Muscle layer of colon (tissue), 2 donors: ENCODE results near the gene SELENOI.

Experiments used
- H3K27ac ChIP-seq: one replicate; pipeline ENCODE4 v1.7.0; 2013; ENCODE audit warnings: low read depth, mild to moderate bottlenecking, low read length, moderate library complexity
- H3K27me3 ChIP-seq, 2 donors: one replicate each; pipeline ENCODE4 v1.7.0; 2013; ENCODE audit warnings: low read length in 2 of 2, mild to moderate bottlenecking in 2 of 2; ENCODE audit not compliant: insufficient read depth in 2 of 2, control insufficient read depth in 1 of 2
- H3K36me3 ChIP-seq: one replicate; pipeline ENCODE4 v1.7.0; 2013; ENCODE audit warnings: mild to moderate bottlenecking, low read length; ENCODE audit not compliant: insufficient read depth
- H3K4me1 ChIP-seq: one replicate; pipeline ENCODE4 v1.7.0; 2013; ENCODE audit warnings: mild to moderate bottlenecking, low read length; ENCODE audit not compliant: insufficient read depth
- H3K4me3 ChIP-seq, 2 donors: one replicate each; pipeline ENCODE4 v1.7.0; 2013; ENCODE audit warnings: low read length in 2 of 2, low read depth in 1 of 2, mild to moderate bottlenecking in 1 of 2, moderate library complexity in 1 of 2
- H3K9ac ChIP-seq: one replicate; pipeline ENCODE4 v1.7.0; 2013; ENCODE audit warnings: low read length
- H3K9me3 ChIP-seq: one replicate; pipeline ENCODE4 v1.7.0; 2013; ENCODE audit warnings: mild to moderate bottlenecking, low read length
- donor health status: abdominal sarcoma.
- donor health status: Adenocarcinoma of cecum.

Gene SELENOI

GRCh38 chr2:26396734-26397298 is 50.9 kb downstream of the SELENOI start:
- Histone ChIP-seq H3K4me3 (no peak overlapping the region), H3K27me3 (peaks cover 0 to 3% of the 10 kb centered on the region in 2 donors), H3K36me3 (peaks cover 5% of the 10 kb centered on the region), H3K9ac (no peak overlapping the region), H3K9me3 (no peaks in the 10 kb centered on the region), H3K27ac (no peak overlapping the region), H3K4me1 (no peaks in the 10 kb centered on the region)

GRCh38 chr2:26399771-26400376 is 53.9 kb downstream of the SELENOI start:
- Histone ChIP-seq H3K36me3 (no peaks in the 10 kb centered on the region), H3K27me3 (peaks cover 0 to 4% of the 10 kb centered on the region in 2 donors), H3K27ac (no peak overlapping the region), H3K9ac (no peak overlapping the region), H3K9me3 (no peaks in the 10 kb centered on the region), H3K4me3 (no peak overlapping the region), H3K4me1 (no peaks in the 10 kb centered on the region)

GRCh38 chr2:26400723-26401122 is 54.8 kb downstream of the SELENOI start:
- Histone ChIP-seq H3K36me3 (no peaks in the 10 kb centered on the region), H3K27ac (no peak overlapping the region), H3K9me3 (no peaks in the 10 kb centered on the region), H3K27me3 (peaks cover 0 to 4% of the 10 kb centered on the region in 2 donors), H3K4me3 (no peak overlapping the region), H3K9ac (no peak overlapping the region), H3K4me1 (no peaks in the 10 kb centered on the region)

GRCh38 chr2:26401739-26402541 is 56.0 kb downstream of the SELENOI start, which contains the start of gene DRC1:
TSS of gene DRC1 (plus strand) at chr2:26401920. CDS start at chr2:26401990, 70 bp downstream.
- Histone ChIP-seq H3K36me3 (no peaks in the 10 kb centered on the region), H3K27ac (no peak within 1 kb of the TSS), H3K4me1 (no peaks in the 10 kb centered on the region), H3K27me3 (peaks cover 0 to 4% of the 10 kb centered on the region in 2 donors), H3K9ac (no peak within 1 kb of the TSS), H3K4me3 (peak within 1 kb of the TSS in 1 of 2 donors; percentile 20), H3K9me3 (no peaks in the 10 kb centered on the region)

- no peaks in the 10 kb centered on the region for H3K27me3 ChIP-seq
- no peak overlapping the region for H3K4me3 ChIP-seq
- no peaks in the 10 kb centered on the region for H3K36me3 ChIP-seq
- no peak overlapping the region for H3K9ac ChIP-seq
- H3K4me1 ChIP-seq, result no peaks in the 10 kb centered on the region
- no peaks in the 10 kb centered on the region for H3K9me3 ChIP-seq
- no peak overlapping the region for H3K27ac ChIP-seq
These were observed 61.6 kb downstream of the SELENOI start for GRCh38 chr2:26407526-26407925.

GRCh38 chr2:26409785-26410184 is 63.8 kb downstream of the SELENOI start:
- no peaks in the 10 kb centered on the region for H3K4me1 ChIP-seq
- no peak overlapping the region for H3K27ac ChIP-seq
- no peaks in the 10 kb centered on the region for H3K36me3 ChIP-seq
- no peak overlapping the region for H3K9ac ChIP-seq
- no peak overlapping the region for H3K4me3 ChIP-seq
- no peaks in the 10 kb centered on the region for H3K27me3 ChIP-seq
- H3K9me3 ChIP-seq, result no peaks in the 10 kb centered on the region

- H3K4me3 ChIP-seq, result no peak overlapping the region
- H3K27ac ChIP-seq, result no peak overlapping the region
- H3K27me3 ChIP-seq, result no peaks in the 10 kb centered on the region
- no peaks in the 10 kb centered on the region for H3K9me3 ChIP-seq
- H3K36me3 ChIP-seq, result no peaks in the 10 kb centered on the region
- H3K4me1 ChIP-seq, result no peaks in the 10 kb centered on the region
- no peak overlapping the region for H3K9ac ChIP-seq
These were observed 64.9 kb downstream of the SELENOI start for GRCh38 chr2:26410764-26411243.

- Histone ChIP-seq H3K4me3 (no peak overlapping the region), H3K9ac (no peak overlapping the region), H3K36me3 (no peaks in the 10 kb centered on the region), H3K27ac (no peak overlapping the region), H3K9me3 (no peaks in the 10 kb centered on the region), H3K27me3 (no peaks in the 10 kb centered on the region), H3K4me1 (no peaks in the 10 kb centered on the region)
These were observed 65.5 kb downstream of the SELENOI start for GRCh38 chr2:26411419-26411818.

- Histone ChIP-seq H3K36me3 (no peaks in the 10 kb centered on the region), H3K4me3 (no peak overlapping the region), H3K4me1 (no peaks in the 10 kb centered on the region), H3K27me3 (no peaks in the 10 kb centered on the region), H3K9ac (no peak overlapping the region), H3K27ac (no peak overlapping the region), H3K9me3 (no peaks in the 10 kb centered on the region)
These were observed 66.2 kb downstream of the SELENOI start for GRCh38 chr2:26412091-26412673.

GRCh38 chr2:26414311-26414710 is 68.4 kb downstream of the SELENOI start:
- H3K27ac ChIP-seq, result no peak overlapping the region
- no peaks in the 10 kb centered on the region for H3K9me3 ChIP-seq
- H3K9ac ChIP-seq, result no peak overlapping the region
- H3K27me3 ChIP-seq, result no peaks in the 10 kb centered on the region
- H3K4me1 ChIP-seq, result no peaks in the 10 kb centered on the region
- H3K36me3 ChIP-seq, result no peaks in the 10 kb centered on the region
- H3K4me3 ChIP-seq, result no peak overlapping the region

- Histone ChIP-seq H3K4me3 (no peak overlapping the region), H3K9me3 (no peaks in the 10 kb centered on the region)
These were observed 76.0 kb downstream of the SELENOI start for GRCh38 chr2:26421961-26422360.

More at GRCh38 chr2:26421961-26422360, 76.0 kb downstream of the SELENOI start:
- Histone ChIP-seq H3K27me3 (no peaks in the 10 kb centered on the region), H3K27ac (no peak overlapping the region), H3K4me1 (no peaks in the 10 kb centered on the region), H3K9ac (no peak overlapping the region), H3K36me3 (no peaks in the 10 kb centered on the region)
